HG02852 (cell line): Measurements from ENCODE around the gene ZFAND6.
"Not testable (repeated sequence)": the region's sequence is repeated elsewhere in the genome, so short reads cannot be mapped to it uniquely, and the experiment has no call there.

ENCODE experiments used
- ATAC-seq: cut with Tn5 transposase; IDR thresholded peaks from one replicate; pipeline ENCODE4 v1.9.1; 2021; ENCODE audit warnings: mild to moderate bottlenecking, moderate library complexity; ENCODE audit not compliant: unreplicated experiment

The ZFAND6 gene

DNA sequence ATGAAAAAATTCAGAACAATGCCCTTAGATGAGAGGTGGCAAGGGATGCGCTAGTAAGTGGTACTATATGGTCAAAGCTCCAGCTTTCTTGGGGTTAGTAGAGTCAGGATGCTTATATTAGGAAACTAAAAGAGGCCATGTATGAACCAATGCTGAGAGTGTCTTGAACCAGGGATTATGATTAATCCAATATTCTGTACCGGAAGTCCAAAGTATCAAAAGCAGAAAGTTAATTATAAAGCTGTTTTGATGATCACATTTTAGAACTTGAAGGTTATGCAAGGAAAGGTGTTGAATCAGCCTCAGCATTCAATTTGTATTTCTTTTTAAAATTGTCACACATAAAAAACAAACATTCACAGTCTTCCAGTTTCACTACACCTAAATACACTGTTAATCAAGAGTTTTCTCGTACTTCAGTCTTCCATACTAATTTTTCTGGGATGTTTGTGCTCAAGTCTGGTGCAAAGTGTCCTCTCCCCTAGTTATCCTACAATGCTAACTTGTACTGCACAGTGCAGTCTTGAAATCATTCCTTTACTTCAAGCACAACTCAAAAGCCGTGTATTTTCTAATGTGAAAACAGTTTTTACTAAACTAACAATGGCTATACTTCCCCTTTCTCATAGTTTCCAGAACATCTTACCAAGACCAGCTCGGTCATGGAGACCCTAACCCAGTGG, 82.6 kb downstream of the ZFAND6 start:
- no peak for ATAC-seq

DNA sequence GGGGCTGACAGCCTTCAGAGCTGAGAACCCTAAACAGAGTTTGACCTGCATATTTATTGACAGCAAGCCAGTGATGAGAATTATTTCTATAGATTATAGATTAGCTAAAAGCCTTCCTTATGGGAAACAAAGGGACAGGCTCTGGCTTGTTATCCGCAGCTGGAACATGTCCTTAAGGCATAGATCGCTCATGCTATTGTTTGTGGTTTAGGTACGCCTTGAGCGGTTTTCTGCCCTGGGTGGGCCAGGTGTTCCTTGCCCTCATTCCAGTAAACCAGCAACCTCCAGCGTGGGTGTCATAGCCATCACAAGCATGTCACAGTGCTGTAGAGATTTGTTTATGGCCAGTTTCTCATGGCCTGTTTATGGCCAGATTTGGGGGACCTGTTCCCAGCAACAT, 83.2 kb downstream of the ZFAND6 start:
- no peak for ATAC-seq

DNA sequence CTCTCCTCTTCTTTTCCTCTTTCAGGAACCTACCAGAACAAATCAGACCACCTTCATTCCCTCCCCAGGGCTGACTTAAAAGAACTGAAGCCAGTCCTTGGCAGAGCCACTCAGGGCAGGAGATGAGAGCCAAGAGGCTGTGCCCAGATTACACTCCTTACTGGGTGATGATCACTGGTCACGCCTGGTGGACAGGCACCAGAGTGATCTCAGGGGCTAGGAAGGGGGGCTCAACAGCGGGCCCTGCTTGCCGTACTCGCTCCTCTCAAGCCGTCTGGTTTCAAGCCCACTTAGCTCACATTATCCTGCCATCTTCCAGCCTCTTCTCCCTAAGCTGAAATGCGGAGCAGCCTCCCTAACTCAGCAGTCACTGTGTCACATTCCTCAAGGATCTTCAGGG, 91.7 kb downstream of the ZFAND6 start:
- no peak for ATAC-seq

GRCh38 chr15:80151576-80151975, 92.1 kb downstream of the ZFAND6 start:
- ATAC-seq = no peak

DNA sequence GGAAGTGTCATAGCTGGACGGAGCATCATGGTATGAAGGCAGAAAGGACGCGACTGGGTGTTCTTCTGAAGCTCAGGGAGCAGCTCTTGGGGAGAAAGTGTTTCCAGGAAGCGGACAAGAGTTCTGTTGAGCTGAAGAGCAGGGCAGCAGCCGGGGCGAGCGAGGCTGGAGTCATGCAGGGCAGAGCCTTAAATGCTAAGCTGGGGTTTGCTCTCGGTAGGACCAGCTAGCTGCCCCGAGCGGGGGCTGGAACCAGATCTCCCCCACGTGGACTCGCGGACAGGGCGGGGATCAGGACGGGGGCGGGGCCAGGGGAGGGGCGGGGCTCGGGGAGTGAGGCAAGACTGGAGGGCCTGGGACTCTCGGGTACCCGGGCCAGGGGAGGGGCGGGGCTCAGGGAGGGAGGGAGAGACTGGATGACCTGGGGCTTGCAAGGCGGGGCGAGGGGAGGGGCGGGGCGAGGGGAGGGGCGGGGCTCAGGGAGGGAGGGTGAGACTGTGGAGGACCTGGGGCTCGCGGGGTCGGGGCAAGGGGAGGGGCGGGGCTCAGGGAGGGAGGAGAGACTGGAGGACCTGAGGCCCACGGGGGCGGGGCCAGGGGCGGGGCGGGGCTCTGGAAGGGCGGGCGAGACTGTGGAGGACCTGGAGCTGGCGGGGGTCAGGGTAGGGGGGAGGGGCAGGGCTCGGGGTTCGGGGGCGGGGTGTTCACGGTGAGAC, 92.9 kb downstream of the ZFAND6 start:
- peak; percentile 50 for ATAC-seq

DNA sequence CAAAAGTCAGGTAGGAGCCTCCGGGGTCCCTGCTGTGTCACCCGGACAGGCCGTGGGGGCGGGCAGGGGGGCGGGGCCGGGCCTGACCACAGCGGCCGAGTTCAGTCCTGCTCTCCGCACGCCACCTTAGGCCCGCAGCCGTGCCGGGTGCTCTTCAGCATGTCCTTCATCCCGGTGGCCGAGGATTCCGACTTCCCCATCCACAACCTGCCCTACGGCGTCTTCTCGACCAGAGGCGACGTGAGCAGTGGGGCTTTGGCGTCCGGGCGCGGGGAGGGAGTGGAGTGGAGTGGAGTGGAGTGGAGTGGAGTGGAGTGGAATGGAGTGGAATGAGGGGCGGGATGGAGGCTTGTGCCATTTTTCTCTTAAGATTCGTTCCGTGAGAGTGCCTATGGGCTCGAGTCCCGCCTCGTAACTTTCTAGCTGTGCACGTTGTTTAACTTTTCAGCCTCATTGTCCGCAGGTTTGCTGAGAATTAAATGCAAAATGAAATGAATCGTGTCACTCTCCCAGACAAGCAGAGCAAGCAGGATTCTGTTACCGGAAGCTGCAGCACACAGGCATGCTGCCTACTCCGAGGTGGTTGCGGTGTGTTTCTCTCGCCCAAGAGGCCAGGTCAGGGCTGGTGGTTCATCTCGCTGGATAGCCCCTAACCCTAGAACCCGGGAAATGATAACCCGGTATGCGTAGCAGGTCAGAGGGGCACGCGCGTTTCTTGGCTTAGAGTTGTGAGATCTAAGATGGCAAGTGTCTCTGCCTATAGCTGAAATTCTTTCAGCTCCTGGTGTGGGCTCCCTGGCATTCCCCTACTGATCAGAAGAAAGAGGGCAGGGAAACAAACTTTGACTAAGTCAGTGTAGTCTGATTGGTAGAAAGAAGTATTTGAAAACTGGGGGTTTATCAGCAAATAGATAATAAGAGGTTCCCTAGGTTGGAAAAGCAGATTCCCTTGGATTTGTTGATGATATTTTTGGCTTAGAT, 93.7 kb downstream of the ZFAND6 start, which contains the start of gene FAH:
Gene FAH, plus strand, starts transcription at position 104 of the 981 bp plus-strand sequence. Its CDS starts 56 bp downstream, at position 160.
- peak; percentile 55 for ATAC-seq

DNA sequence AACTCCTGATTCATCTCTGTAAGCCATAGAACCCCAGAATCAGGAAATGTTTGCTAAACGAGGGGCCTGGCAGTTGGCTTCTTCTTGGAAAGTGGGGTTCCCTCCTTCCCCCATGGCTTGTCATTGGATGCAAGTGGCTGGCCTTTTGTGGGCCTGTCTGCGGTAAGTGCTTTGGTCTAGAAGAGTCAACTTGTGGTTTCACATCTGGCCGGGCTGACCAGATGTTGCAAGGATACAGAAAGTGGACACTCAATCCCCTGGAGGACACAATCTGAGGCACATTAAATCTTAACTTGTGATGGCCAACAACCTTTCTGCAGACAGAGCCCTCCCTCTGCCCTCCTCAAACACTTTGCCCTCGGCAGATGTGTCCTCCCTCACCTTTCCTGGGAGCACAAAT, 94.4 kb downstream of the ZFAND6 start:
- no peak for ATAC-seq

- no peak for ATAC-seq
These were observed 94.9 kb downstream of the ZFAND6 start for GRCh38 chr15:80154336-80154735.

DNA sequence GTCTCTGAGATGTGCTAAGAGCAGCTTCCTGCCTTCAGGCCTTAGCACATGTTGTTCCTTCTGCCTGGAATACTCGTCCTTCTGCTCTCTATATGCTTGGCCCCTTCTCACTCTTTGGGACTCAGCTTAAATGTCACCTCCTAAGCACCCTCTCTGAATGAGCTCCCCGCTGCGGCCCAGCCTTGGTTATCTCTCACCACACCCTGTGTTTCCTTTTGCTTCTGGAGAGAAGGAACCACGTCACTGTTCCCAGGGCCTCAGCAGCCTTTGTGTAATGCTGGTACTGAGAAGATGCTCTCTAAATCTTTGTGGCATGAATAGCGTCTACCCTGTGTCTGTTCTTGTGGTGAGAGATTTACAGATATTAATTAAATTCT, 95.5 kb downstream of the ZFAND6 start:
- no peak for ATAC-seq

DNA sequence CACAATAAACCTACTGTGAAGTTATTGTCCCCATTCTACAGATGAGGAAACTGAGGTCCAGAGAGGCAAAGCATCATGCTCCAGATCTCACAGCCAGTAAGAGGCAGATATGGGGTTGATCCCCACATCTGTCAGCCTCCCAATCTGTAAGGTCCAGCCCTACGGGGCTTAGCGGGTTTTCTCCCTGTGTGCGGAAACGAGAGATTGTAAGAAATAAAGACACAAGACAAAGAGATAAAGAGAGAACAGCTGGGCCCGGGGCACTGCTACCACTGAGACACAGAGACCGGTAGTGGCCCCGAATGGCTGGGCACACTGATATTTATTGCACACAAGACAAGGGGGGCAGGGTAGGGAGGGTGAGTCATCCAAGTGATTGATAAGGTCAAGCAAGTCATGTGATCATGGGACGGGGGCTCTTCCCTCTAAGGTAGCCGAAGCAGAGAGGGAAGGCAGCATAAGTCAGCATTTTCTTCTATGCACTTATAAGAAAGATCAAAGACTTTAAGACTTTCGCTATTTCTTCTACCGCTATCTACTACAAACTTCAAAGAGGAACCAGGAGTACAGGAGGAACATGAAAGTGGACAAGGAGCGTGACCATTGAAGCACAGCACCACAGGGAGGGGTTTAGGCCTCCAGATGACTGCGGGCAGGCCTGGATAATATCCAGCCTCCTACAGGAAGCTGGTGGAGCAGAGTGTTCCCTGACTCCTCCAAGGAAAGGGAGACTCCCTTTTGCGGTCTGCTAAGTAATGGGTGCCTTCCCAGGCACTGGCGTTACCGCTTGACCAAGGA, 96.1 kb downstream of the ZFAND6 start:
- ATAC-seq = not testable (repeated sequence)

- no peak for ATAC-seq
These were observed 96.8 kb downstream of the ZFAND6 start for GRCh38 chr15:80156176-80156720.

- no peak for ATAC-seq
These were observed 97.7 kb downstream of the ZFAND6 start for GRCh38 chr15:80157215-80157614.

- ATAC-seq = no peak
These were observed 99.8 kb downstream of the ZFAND6 start for GRCh38 chr15:80159301-80159700.

GRCh38 chr15:80159811-80160569, 100.5 kb downstream of the ZFAND6 start:
- peak; percentile 48 for ATAC-seq

DNA sequence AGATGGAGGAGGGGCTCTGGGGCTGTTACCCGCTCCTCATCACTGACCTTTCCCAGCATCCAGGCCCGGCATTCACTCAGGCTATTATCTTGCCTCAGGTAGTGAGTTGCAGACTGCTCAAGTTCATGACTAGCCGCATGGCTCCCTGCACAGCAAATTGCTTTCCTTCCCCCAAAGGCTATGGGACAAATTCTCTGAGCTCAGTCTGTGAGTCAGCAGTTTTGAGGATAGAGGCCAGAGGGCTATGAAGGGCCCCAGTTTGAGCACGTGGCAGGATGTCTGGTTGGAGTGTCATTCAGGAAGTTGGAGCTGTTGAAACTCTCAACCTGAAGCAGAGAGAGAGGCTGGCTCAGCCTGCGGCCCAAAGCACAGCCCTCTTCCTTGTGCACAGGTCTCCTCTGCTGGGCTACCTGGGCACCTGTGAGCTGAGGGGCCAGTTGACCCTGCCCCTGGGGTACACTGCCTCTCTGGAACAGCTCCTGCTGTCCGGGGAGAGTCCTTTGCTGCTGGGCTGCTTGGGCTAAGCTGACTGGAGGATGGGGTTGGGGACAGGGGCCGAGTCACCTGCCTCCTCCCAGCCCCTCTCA, 101.2 kb downstream of the ZFAND6 start:
- peak; percentile 86 for ATAC-seq

GRCh38 chr15:80161468-80162016, 102.1 kb downstream of the ZFAND6 start:
- ATAC-seq = no peak

DNA sequence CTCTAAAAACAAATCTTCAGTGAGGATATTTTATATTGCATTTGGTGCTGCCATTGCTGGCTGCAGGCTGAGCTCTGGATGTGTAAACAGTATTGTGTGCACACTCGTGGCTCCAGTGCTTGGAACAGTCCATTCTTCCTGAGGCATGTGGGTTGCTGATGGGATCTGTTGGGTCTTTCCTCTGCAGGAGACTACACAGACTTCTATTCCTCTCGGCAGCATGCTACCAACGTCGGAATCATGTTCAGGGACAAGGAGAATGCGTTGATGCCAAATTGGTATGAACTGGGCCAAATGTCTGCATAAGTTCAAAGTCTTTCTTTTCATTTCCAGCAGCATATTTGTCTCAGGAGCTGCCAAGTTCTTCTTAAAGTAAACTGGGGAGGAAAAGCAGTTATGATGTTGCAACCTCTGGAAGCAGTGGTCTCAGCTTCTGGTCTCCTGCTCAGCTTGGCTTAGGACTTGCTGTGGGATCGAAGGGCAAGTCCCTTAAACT, 102.6 kb downstream of the ZFAND6 start:
- ATAC-seq = no peak

GRCh38 chr15:80163217-80163616, 103.7 kb downstream of the ZFAND6 start:
- no peak for ATAC-seq

- ATAC-seq = no peak
These were observed 104.4 kb downstream of the ZFAND6 start for GRCh38 chr15:80163897-80164296.
